ENCODE measurements around the gene RPS6KL1.
"Not testable (repeated sequence)": the region's sequence is repeated elsewhere in the genome, so short reads cannot be mapped to it uniquely, and the experiment has no call there.

RPS6KL1 gene

DNA sequence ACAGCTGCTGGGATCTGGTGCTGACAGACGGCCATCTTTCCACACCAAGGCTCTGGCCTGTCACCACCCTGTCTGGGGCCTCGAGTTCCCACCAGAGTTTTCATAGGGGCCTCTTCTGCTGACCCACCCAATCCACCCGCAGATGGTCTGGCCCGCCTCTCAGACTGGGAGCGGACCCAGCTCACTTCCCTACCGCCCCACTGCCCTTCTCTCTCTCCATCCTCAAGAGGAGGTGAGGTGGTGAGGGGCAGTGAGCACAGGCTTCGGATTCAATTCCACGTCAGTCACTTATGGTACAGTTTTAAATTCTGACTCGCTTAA, 12.3 kb upstream of the RPS6KL1 start:
- no peak for DNase-seq

DNA sequence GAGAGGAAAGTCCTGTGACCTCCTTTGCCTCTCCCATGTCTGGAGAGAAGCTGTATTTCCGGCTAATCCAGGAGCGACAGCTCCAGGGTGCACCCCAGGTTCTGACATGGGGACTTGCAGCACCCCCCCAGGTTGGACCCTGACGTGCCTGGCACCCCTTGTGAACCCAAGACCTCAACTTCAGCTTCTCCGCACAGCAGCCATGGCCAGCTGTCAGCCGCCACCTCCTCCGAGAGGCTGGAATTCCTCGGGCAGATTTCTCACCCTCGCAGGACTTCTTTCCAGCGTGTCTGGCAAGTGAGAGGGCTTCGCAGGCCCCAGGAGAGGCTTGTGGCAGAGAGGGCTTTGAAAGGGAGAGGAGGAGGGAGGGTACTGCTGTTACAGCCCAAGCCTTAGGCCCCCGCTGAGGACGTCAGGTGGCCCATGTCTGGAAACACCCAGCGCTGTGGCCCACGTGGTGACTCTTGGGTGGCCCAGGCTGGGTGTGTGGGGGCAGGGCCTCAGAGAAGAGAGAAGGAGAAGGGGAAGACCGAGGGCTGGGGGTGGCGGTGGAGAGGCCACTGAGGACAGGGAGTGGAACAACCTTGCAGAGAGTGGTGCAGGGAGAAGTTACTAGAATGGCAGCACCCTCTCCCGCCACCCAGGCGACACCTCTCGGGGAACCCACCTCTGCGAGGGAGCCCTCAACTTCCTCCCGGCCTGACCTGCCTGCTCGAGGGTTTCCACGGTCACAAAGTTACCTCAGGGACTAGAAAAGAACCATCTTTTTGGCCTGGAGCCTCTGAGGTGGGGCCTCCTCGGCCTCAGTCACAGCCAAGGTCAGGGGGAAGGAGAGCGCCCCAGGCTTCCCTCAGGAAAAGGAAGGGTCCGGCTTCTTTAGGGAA, 11.7 kb upstream of the RPS6KL1 start:
- DNase-seq: no peak

- DNase-seq: no peak
These were observed 11.0 kb upstream of the RPS6KL1 start for GRCh38 chr14:74934041-74934440.

DNA sequence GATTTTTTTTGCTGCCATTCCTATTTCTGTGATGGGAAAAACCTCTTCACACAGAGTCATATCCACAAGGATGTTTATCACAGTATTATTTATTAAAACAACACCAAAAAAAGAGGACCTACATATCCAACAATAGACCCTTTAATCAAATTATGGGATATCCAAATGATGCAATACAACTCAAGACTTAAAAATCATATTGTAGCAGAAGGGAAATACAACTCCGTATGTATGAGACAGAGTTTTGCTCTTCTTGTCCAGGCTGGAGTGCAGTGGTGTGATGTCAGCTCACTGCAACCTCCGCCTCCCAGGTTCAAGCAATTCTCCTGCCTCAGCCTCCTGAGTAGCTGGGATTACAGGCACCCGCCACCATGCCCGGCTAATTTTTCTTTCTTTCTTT, 9.9 kb upstream of the RPS6KL1 start:
- DNase-seq: not testable (repeated sequence)

DNA sequence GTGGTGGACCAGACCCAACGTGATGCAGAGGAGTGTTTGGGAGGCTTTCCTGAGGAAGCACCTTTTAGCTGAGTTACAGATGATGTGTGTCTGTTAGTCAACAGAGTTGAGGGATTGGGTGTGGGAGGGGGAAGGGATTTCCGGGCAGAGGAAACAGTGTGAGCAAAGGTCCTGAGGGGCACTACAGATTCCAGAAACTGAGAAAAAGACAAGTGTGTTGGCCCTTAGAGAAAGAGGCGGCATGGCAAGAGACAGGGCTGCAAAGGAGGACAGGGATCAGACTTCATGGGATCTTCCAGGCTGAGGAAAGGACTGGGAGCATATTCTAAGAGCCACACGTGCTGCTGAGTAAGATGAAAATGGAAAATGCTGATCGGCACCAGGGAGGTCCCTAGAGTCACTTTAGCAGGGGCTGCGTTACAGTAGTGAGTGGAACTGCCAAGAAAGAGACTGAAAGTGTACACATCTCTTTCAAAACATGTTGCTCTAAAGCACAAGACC, 9.4 kb upstream of the RPS6KL1 start:
- DNase-seq: no peak

GRCh38 chr14:74931744-74932143, 8.7 kb upstream of the RPS6KL1 start:
- DNase-seq: not testable (repeated sequence)

DNA sequence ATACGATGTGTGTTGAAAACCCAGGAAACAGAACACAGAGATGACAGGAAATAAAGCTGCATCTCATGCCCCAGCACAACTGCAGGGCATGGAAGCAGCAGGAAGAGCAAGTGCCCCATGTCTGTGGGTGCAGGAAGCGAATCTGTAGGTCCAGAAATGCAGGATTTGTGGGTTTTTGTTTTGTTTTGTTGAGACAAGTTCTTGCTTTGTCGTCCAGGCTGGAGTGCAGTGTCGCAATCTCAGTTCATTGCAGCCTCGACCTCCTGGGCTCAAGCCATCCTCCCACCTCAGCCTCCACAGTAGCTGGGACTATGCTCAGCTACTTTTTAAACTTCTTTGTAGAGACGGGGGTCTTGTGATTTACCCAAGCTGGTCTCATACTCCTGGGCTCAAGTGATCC, 6.2 kb upstream of the RPS6KL1 start:
- no peak for DNase-seq

DNA sequence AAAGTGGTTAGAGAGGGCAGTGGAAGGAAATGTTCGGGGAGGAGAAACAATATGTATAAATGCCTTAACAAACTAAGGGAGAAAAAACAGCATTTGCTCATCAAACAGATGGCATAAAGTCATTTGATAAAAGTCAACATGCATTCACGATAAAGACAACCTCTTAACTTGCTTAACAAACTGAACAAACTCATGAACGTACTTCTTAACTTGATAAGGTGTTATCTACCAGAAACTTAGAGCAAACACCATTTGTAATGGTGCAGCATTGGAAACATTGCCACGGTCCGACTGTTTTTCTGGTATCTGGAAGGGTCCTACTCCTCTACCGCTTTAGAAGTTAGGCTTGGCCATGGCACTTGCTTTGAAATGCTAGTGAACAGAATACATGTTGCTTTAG, 4.2 kb upstream of the RPS6KL1 start:
- DNase-seq: no peak

GRCh38 chr14:74924061-74924460, 1.0 kb upstream of the RPS6KL1 start:
- DNase-seq: peak; percentile 45

DNA sequence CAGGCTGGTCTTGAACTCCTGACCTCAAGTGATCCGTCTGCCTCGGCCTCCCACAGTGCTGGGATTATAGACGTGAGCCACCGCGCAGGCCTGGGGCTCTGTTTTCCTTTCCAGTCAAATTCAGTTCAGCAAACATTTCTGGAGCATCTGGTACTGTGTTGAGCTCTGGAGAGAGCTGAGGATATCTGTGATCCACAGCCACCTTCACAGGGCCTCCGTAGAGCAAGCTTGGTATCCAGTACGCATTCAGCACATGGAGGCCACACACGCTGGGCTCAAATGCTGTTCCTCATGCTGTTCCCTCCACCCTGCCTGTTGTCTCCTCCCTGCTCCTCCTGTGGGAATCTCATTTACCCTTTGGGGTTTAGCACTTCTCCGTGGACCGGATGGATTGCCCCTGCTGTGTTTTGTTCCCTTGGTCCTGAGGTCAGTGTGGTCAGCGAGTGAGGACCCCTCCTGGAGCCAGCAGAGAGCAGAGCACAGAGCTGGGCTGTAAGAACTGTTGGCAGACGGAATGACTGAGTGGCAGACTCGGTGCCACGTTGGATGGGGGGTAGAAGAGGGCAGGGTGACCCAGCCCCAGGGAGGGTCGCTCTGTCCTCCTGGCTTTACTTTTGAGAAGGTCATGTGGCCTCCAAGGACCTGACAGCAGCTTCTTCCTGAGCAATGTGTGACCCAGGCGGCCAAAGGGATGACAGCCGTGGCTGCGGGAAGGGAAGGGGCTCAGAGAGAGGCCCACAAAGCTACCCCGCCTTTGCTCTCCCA, 891 bp downstream of the RPS6KL1 start:
- no peak for DNase-seq

GRCh38 chr14:74921053-74921620, 1.9 kb downstream of the RPS6KL1 start:
- DNase-seq: no peak

GRCh38 chr14:74920281-74920680, 2.8 kb downstream of the RPS6KL1 start:
- no peak for DNase-seq

DNA sequence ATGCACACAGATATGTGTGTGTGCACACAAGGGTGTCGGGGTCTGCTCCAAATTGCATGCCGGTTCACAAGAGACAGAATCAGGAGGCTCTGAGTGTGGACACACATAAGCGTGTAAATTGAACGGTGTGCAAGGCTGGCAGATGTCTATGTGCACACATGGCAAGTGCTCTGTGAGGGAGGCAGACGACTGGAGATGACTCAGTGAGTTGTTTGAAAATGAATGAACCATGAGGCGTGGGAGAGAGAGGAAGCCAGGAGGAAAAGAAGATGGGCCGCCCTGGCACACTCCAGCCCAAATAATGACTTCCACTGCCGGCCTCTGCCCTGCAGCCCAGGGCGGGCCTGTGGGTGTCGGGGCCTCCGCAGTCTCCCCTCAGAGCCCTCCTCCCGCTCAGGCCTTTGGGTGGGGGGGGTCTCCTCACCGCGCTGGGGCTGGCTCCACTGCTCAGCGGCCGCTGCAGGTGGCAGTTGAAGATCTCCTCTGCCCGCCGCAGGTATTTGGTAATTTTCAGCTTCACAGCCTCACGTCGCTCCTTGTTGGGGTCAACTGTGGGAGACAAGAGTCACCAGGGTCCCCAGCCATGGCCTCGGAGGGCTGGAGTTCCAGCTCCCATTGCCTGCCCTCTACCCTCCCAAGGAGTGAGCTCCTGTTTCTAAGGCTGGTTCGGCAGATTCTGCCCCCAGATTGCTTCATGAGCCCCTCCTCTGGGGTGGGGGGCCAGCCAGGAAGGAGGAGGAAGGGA, 3.5 kb downstream of the RPS6KL1 start:
- no peak for DNase-seq

DNA sequence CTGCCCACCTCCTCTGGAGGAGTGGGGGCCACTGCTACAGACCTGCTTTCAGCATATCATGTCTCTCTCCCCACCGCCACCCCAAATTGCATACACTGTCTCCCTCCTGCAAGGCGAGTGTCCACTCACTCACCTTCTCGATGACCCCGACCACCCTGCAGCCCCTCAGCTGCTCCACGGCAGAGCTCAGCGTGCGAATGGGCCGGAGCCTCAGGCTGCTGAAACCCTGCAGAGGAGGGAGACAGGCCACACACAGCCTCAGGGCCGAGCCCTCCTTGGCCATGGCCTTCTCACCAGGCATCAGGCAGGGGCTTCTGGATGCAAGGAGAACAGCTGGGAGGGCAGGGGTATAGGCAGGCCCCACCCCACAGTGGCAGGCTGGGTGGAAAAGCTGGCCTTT, 4.7 kb downstream of the RPS6KL1 start:
- DNase-seq: no peak

DNA sequence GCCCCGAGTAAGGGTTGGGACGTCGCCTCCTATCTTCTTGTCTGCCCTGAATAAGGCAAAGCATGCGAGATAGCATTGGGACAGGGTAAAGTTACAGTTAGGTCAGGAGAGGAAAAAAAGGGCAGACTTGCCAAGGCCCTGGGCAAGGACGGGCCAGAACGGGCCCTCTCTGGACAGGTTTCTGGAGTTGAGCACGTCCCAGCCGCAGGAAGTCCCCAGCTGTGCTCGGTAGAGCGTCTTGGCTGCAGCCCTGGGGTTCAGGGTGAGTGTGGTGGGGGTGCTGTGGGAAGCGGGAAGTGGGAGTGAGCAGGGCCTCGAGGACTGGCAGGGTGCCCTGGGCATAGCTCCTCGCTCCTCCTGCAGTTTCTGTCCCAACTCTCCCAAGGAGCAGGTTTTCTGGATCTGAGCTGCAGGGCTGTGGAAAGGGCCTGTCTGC, 5.4 kb downstream of the RPS6KL1 start:
- no peak for DNase-seq

DNA sequence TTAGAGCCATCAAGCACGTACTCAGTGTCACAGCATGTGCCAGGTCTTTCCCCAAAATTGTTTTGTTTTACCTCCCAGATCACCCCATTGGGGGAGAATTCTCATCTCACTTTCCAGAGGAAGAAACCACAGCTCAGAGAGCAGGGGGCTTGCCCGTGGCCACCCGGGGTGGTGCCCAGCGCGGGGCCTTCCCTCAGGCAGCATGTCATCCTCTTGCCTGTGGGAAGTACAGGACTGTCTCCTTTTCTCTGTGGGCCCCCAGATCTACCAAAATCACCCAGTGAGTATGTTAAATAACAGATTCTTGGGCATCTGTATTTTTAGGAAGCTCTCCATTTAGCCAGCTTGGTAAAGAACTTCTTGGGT, 5.9 kb downstream of the RPS6KL1 start:
- DNase-seq: no peak

DNA sequence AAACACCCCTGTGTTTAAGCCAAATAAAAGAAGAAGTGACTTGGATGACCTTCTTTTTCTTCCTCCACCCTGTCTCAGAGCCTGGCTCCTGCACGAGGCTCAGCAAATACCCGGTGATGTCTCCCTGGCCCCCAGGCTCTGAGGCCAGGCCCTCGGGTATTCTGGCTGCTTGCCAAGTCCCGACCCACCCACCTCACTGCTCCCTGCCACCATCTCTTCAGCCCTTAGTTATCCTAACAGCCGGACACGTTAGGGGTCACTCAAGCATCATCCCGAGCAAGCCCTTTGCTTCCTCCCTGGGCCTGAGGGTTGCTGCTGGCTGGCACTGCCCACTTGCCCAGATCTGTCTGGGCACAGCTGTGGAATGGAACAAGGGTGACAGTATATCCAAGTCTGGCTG, 7.2 kb downstream of the RPS6KL1 start:
- DNase-seq: no peak

GRCh38 chr14:74915426-74915825, 7.6 kb downstream of the RPS6KL1 start:
- DNase-seq: no peak

DNA sequence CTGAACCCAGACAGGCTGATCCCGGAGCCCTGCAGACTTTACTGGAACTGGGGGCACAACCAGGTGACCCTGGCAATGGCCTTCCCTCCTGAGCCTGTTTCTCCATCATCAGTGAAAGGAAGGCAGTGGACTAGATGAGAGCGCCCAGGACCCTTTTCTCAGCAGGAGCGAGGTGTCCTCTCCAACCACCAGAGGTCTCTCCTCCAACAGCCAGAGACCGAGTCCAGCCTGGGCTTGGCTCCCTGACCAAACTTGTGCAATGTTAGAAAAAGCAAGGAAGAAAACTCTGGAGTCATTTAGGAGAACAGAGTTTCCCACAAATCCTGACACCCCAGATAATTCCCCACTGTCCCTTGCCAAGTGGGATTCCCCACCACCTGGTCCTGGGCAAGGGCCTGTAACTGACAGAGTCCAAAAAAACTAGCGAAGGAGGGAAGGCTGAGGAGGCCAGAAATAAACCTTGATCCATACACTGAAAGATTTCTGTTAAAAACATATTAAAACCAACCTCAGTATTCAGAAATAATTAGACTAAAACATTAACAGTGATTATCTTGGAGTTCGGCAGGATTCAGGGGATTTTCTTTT, 9.0 kb downstream of the RPS6KL1 start:
- no peak for DNase-seq

- no peak for DNase-seq
These were observed 9.6 kb downstream of the RPS6KL1 start for GRCh38 chr14:74913393-74913910.

DNA sequence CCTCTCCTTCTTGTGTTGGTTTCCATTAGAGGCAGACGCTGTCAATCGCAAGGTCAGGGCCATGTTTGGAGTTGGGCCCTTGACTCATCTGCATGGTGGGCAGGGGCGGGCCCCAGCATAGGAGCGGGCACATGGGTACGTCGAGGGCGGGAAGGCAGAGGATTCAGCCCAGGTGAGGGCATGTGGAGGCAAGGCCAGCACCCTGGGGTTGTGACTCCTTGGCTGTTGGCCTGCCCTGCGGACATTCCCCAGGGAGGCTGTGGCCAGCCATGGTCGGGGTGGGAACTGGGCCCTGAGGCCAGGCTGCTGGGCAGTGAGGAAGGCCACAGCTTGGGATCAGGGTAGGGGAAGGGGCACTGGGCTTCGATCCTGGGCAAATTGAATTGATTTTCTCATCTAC, 10.3 kb downstream of the RPS6KL1 start:
- DNase-seq: no peak

DNA sequence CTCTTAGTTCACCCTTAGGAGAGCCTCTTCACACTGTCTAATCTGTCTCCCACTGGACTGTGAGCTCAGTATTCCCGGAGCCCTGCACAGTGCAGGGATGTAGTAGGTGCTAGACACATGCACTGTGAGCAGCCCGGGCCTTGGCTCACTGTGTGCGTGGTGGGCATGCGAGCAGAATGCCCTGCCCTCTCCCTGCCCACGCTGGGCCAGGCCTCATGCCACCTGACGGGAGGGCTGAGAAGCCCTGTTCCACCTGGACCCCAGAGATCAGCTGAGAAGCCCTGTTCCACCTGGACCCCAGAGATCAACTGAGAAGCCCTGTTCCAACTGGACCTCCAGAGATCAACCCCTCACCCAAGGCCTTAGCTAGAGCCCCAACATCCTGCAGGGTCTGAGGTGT, 10.9 kb downstream of the RPS6KL1 start:
- no peak for DNase-seq

GRCh38 chr14:74911704-74912103, 11.4 kb downstream of the RPS6KL1 start:
- DNase-seq: no peak
